ENCODE results near the gene TNK1.
"Not testable (repeated sequence)": the region's sequence is repeated elsewhere in the genome, so short reads cannot be mapped to it uniquely, and the experiment has no call there.

The TNK1 gene

GRCh38 chr17:7355053-7355452 lies 25.8 kb upstream of the TNK1 start, which contains the start of gene TMEM95:
TMEM95 (plus strand) TSS chr17:7355156; CDS start chr17:7355205, 49 bp downstream.
- H3K36me3 ChIP-seq (ENCODE audit: control insufficient read depth in 5 of 5, insufficient read depth in 5 of 5, low read length in 5 of 5), result no peaks in the 10 kb centered on the region
- H3K4me3 ChIP-seq (ENCODE audit: low read depth in 1 of 5, low read length in 5 of 5), result no peak within 1 kb of the TSS
- no peaks in the 10 kb centered on the region for H3K9me3 ChIP-seq (ENCODE audit: control insufficient read depth in 5 of 5, low read length in 5 of 5)
- no peaks in the 10 kb centered on the region for H3K27me3 ChIP-seq (ENCODE audit: control insufficient read depth in 5 of 5, insufficient read depth in 4 of 5, low read length in 5 of 5)
- peak within 1 kb of the TSS in 3 of 5 donors; percentile 19 to 51 (median 29) for H3K9ac ChIP-seq (ENCODE audit: low read length in 5 of 5)
- peaks cover 3 to 48% (median 40%) of the 10 kb centered on the region in 5 donors for H3K4me1 ChIP-seq (ENCODE audit: control insufficient read depth in 5 of 5, insufficient read depth in 5 of 5, low read length in 5 of 5)
- peak within 1 kb of the TSS; percentile 98 for H3K27ac ChIP-seq (ENCODE audit: low read depth, low read length)

- no peaks in the 10 kb centered on the region for H3K9me3 ChIP-seq (ENCODE audit: control insufficient read depth in 5 of 5, low read length in 5 of 5)
- H3K27me3 ChIP-seq (ENCODE audit: control insufficient read depth in 5 of 5, insufficient read depth in 4 of 5, low read length in 5 of 5), result no peaks in the 10 kb centered on the region
- H3K9ac ChIP-seq (ENCODE audit: low read length in 5 of 5), result peak overlapping the region in 1 of 5 donors; percentile 29
- peaks cover 3 to 44% (median 36%) of the 10 kb centered on the region in 5 donors for H3K4me1 ChIP-seq (ENCODE audit: control insufficient read depth in 5 of 5, insufficient read depth in 5 of 5, low read length in 5 of 5)
- H3K36me3 ChIP-seq (ENCODE audit: control insufficient read depth in 5 of 5, insufficient read depth in 5 of 5, low read length in 5 of 5), result no peaks in the 10 kb centered on the region
- no peak overlapping the region for H3K4me3 ChIP-seq (ENCODE audit: low read depth in 1 of 5, low read length in 5 of 5)
- peak overlapping the region; percentile 98 for H3K27ac ChIP-seq (ENCODE audit: low read depth, low read length)
Observed at GRCh38 chr17:7355573-7355972, 25.3 kb upstream of the TNK1 start.

GRCh38 chr17:7356072-7356549 lies 24.8 kb upstream of the TNK1 start:
- no peak overlapping the region for H3K27ac ChIP-seq (ENCODE audit: low read depth, low read length)
- H3K4me3 ChIP-seq (ENCODE audit: low read depth in 1 of 5, low read length in 5 of 5), result no peak overlapping the region

GRCh38 chr17:7356756-7357155 lies 24.1 kb upstream of the TNK1 start:
- Histone ChIP-seq H3K9me3 (ENCODE audit: control insufficient read depth in 5 of 5, low read length in 5 of 5) (no peaks in the 10 kb centered on the region), H3K27me3 (ENCODE audit: control insufficient read depth in 5 of 5, insufficient read depth in 4 of 5, low read length in 5 of 5) (peaks cover 0 to under 1% (median 0%) of the 10 kb centered on the region in 5 donors), H3K9ac (ENCODE audit: low read length in 5 of 5) (no peak overlapping the region), H3K4me3 (ENCODE audit: low read depth in 1 of 5, low read length in 5 of 5) (no peak overlapping the region), H3K36me3 (ENCODE audit: control insufficient read depth in 5 of 5, insufficient read depth in 5 of 5, low read length in 5 of 5) (no peaks in the 10 kb centered on the region), H3K27ac (ENCODE audit: low read depth, low read length) (no peak overlapping the region), H3K4me1 (ENCODE audit: control insufficient read depth in 5 of 5, insufficient read depth in 5 of 5, low read length in 5 of 5) (peaks cover 3 to 36% (median 29%) of the 10 kb centered on the region in 5 donors)

More at GRCh38 chr17:7356072-7356549, 24.8 kb upstream of the TNK1 start:
- peaks cover 3 to 39% (median 31%) of the 10 kb centered on the region in 5 donors for H3K4me1 ChIP-seq (ENCODE audit: control insufficient read depth in 5 of 5, insufficient read depth in 5 of 5, low read length in 5 of 5)
- peak overlapping the region in 1 of 5 donors; percentile 29 for H3K9ac ChIP-seq (ENCODE audit: low read length in 5 of 5)
- H3K9me3 ChIP-seq (ENCODE audit: control insufficient read depth in 5 of 5, low read length in 5 of 5), result no peaks in the 10 kb centered on the region
- H3K36me3 ChIP-seq (ENCODE audit: control insufficient read depth in 5 of 5, insufficient read depth in 5 of 5, low read length in 5 of 5), result no peaks in the 10 kb centered on the region
- H3K27me3 ChIP-seq (ENCODE audit: control insufficient read depth in 5 of 5, insufficient read depth in 4 of 5, low read length in 5 of 5), result no peaks in the 10 kb centered on the region

- Histone ChIP-seq H3K27me3 (ENCODE audit: control insufficient read depth in 5 of 5, insufficient read depth in 4 of 5, low read length in 5 of 5) (peaks cover 0 to 4% (median 0%) of the 10 kb centered on the region in 5 donors), H3K9ac (ENCODE audit: low read length in 5 of 5) (no peak overlapping the region), H3K9me3 (ENCODE audit: control insufficient read depth in 5 of 5, low read length in 5 of 5) (no peaks in the 10 kb centered on the region), H3K4me1 (ENCODE audit: control insufficient read depth in 5 of 5, insufficient read depth in 5 of 5, low read length in 5 of 5) (peaks cover 3 to 32% (median 27%) of the 10 kb centered on the region in 5 donors), H3K27ac (ENCODE audit: low read depth, low read length) (no peak overlapping the region), H3K36me3 (ENCODE audit: control insufficient read depth in 5 of 5, insufficient read depth in 5 of 5, low read length in 5 of 5) (no peaks in the 10 kb centered on the region), H3K4me3 (ENCODE audit: low read depth in 1 of 5, low read length in 5 of 5) (no peak overlapping the region)
Observed at GRCh38 chr17:7357381-7357780, 23.5 kb upstream of the TNK1 start.

- Histone ChIP-seq H3K4me1 (ENCODE audit: control insufficient read depth in 5 of 5, insufficient read depth in 5 of 5, low read length in 5 of 5) (no peaks in the 10 kb centered on the region), H3K27me3 (ENCODE audit: control insufficient read depth in 5 of 5, insufficient read depth in 4 of 5, low read length in 5 of 5) (peaks cover 0 to 4% (median 0%) of the 10 kb centered on the region in 5 donors), H3K9ac (ENCODE audit: low read length in 5 of 5) (no peak overlapping the region), H3K9me3 (ENCODE audit: control insufficient read depth in 5 of 5, low read length in 5 of 5) (no peaks in the 10 kb centered on the region), H3K4me3 (ENCODE audit: low read depth in 1 of 5, low read length in 5 of 5) (no peak overlapping the region), H3K27ac (ENCODE audit: low read depth, low read length) (no peak overlapping the region), H3K36me3 (ENCODE audit: control insufficient read depth in 5 of 5, insufficient read depth in 5 of 5, low read length in 5 of 5) (no peaks in the 10 kb centered on the region)
Observed at GRCh38 chr17:7361906-7362305, 19.0 kb upstream of the TNK1 start.

- Histone ChIP-seq H3K9me3 (ENCODE audit: control insufficient read depth in 5 of 5, low read length in 5 of 5) (no peaks in the 10 kb centered on the region), H3K27ac (ENCODE audit: low read depth, low read length) (no peak overlapping the region), H3K36me3 (ENCODE audit: control insufficient read depth in 5 of 5, insufficient read depth in 5 of 5, low read length in 5 of 5) (no peaks in the 10 kb centered on the region), H3K27me3 (ENCODE audit: control insufficient read depth in 5 of 5, insufficient read depth in 4 of 5, low read length in 5 of 5) (peaks cover 0 to 4% (median 0%) of the 10 kb centered on the region in 5 donors), H3K4me1 (ENCODE audit: control insufficient read depth in 5 of 5, insufficient read depth in 5 of 5, low read length in 5 of 5) (no peaks in the 10 kb centered on the region), H3K9ac (ENCODE audit: low read length in 5 of 5) (no peak overlapping the region), H3K4me3 (ENCODE audit: low read depth in 1 of 5, low read length in 5 of 5) (no peak overlapping the region)
Observed at GRCh38 chr17:7363311-7363710, 17.6 kb upstream of the TNK1 start.

- not testable (repeated sequence) for H3K9me3 ChIP-seq (ENCODE audit: control insufficient read depth in 5 of 5, low read length in 5 of 5); H3K27me3 ChIP-seq (ENCODE audit: control insufficient read depth in 5 of 5, insufficient read depth in 4 of 5, low read length in 5 of 5); H3K27ac ChIP-seq (ENCODE audit: low read depth, low read length); H3K36me3 ChIP-seq (ENCODE audit: control insufficient read depth in 5 of 5, insufficient read depth in 5 of 5, low read length in 5 of 5); H3K4me1 ChIP-seq (ENCODE audit: control insufficient read depth in 5 of 5, insufficient read depth in 5 of 5, low read length in 5 of 5); H3K9ac ChIP-seq (ENCODE audit: low read length in 5 of 5); H3K4me3 ChIP-seq (ENCODE audit: low read depth in 1 of 5, low read length in 5 of 5)
Observed at GRCh38 chr17:7365963-7366362, 14.9 kb upstream of the TNK1 start.

- H3K4me3 ChIP-seq (ENCODE audit: low read depth in 1 of 5, low read length in 5 of 5), result no peak overlapping the region
- H3K27me3 ChIP-seq (ENCODE audit: control insufficient read depth in 5 of 5, insufficient read depth in 4 of 5, low read length in 5 of 5), result peaks cover 0 to 3% (median 0%) of the 10 kb centered on the region in 5 donors
- no peaks in the 10 kb centered on the region for H3K4me1 ChIP-seq (ENCODE audit: control insufficient read depth in 5 of 5, insufficient read depth in 5 of 5, low read length in 5 of 5)
- H3K9me3 ChIP-seq (ENCODE audit: control insufficient read depth in 5 of 5, low read length in 5 of 5), result no peaks in the 10 kb centered on the region
- H3K36me3 ChIP-seq (ENCODE audit: control insufficient read depth in 5 of 5, insufficient read depth in 5 of 5, low read length in 5 of 5), result no peaks in the 10 kb centered on the region
- no peak overlapping the region for H3K27ac ChIP-seq (ENCODE audit: low read depth, low read length)
- H3K9ac ChIP-seq (ENCODE audit: low read length in 5 of 5), result no peak overlapping the region
Observed at GRCh38 chr17:7367083-7367482, 13.8 kb upstream of the TNK1 start.

- H3K27me3 ChIP-seq (ENCODE audit: control insufficient read depth in 5 of 5, insufficient read depth in 4 of 5, low read length in 5 of 5), result peaks cover 0 to 3% (median 0%) of the 10 kb centered on the region in 5 donors
- no peaks in the 10 kb centered on the region for H3K36me3 ChIP-seq (ENCODE audit: control insufficient read depth in 5 of 5, insufficient read depth in 5 of 5, low read length in 5 of 5)
- H3K4me3 ChIP-seq (ENCODE audit: low read depth in 1 of 5, low read length in 5 of 5), result no peak overlapping the region
- H3K4me1 ChIP-seq (ENCODE audit: control insufficient read depth in 5 of 5, insufficient read depth in 5 of 5, low read length in 5 of 5), result no peaks in the 10 kb centered on the region
- no peak overlapping the region for H3K27ac ChIP-seq (ENCODE audit: low read depth, low read length)
- no peak overlapping the region for H3K9ac ChIP-seq (ENCODE audit: low read length in 5 of 5)
- H3K9me3 ChIP-seq (ENCODE audit: control insufficient read depth in 5 of 5, low read length in 5 of 5), result no peaks in the 10 kb centered on the region
Observed at GRCh38 chr17:7367918-7368598, 12.8 kb upstream of the TNK1 start.
